Measurements from ENCODE around the gene CTDNEP1.

Gene CTDNEP1

GRCh38 chr17:7226721-7227710, 24.5 kb downstream of the CTDNEP1 start:
- DNase-seq = no peak

DNA sequence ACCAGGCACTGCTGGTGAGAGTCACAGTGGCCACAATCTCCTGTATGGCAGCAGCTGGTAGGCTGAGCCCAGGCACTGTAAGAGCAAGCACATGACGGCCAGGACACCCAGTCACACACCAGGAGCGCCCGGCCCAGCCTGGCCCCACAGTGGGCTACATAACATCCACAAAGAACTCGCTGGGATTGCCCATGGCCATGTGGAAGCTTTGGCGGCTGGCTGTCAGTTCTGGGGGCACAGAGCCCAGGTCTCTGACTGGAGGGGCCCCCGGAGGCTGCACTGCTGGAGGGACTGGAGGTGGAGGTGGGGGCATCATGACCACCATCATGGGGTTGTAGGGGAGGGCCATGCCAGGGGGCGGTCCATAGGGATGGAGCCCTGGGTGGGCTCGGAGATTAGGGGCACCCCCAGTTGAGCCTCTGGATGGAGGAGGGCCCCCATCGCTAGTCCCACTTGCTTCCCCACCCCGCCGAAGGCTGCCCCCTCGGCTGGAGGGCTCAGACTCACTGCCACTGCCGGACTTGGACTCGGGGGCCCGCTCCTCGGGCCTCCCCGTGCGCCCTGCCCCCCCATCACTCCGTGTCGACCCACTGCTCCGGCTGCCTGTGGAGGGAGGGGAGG, 25.7 kb downstream of the CTDNEP1 start:
- no peak for DNase-seq

DNA sequence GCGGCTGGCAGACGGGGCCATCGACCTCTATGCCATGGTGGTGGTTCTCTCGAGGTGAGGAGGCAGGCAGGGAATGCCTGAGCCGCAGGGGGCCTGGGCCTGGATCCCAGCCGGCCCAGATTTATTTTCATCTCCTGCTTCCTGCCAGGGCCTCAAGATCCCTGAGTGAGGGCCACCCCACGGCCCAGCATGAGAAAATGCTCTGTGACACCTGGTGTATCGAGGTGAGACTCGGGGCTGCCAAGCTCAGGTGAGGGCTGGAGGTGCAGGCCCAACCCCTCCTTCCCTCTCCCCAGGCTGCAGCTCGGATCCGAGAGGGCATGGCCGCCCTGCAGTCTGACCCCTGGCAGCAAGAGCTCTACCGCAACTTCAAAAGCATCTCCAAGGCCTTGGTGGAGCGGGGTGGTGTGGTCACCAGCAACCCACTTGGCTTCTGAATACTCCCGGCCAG, 26.8 kb downstream of the CTDNEP1 start:
- no peak for DNase-seq

GRCh38 chr17:7224110-7224509, 27.4 kb downstream of the CTDNEP1 start:
- DNase-seq = no peak

DNA sequence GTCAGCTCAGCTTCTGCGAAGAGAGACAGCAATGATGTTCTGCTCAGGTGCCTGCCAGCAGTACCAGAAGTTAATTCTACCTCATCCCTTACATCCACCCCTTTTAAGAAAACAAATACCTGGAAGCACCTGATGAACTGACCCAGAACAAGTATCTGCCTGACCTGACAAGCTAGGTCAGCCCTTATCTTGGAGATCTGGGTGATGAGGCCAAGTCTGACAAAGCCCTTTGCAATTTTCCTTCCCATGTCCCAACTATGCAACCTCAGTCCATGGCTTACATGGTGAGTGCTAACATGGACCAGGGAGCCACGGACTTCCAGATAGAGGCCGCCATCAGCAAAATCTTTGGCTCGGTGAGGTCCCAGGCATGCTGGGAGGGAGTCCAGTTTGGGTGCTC, 28.2 kb downstream of the CTDNEP1 start:
- no peak for DNase-seq

DNA sequence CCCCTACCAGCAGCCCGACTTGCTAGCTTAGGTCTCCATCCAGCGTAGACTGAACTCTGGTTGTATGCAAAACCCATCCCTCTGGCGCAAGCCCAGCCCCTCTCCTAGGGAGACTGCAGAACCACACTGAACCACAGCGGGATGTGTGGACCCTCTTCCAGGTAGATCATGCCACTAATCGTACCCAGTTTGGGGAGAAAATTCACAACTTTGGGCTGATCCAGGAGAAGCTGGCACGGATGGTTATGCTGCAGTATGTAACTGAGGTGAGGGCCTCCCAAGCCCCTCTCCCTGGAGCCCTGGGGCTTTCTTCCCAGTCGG, 28.6 kb downstream of the CTDNEP1 start:
- DNase-seq = no peak

DNA sequence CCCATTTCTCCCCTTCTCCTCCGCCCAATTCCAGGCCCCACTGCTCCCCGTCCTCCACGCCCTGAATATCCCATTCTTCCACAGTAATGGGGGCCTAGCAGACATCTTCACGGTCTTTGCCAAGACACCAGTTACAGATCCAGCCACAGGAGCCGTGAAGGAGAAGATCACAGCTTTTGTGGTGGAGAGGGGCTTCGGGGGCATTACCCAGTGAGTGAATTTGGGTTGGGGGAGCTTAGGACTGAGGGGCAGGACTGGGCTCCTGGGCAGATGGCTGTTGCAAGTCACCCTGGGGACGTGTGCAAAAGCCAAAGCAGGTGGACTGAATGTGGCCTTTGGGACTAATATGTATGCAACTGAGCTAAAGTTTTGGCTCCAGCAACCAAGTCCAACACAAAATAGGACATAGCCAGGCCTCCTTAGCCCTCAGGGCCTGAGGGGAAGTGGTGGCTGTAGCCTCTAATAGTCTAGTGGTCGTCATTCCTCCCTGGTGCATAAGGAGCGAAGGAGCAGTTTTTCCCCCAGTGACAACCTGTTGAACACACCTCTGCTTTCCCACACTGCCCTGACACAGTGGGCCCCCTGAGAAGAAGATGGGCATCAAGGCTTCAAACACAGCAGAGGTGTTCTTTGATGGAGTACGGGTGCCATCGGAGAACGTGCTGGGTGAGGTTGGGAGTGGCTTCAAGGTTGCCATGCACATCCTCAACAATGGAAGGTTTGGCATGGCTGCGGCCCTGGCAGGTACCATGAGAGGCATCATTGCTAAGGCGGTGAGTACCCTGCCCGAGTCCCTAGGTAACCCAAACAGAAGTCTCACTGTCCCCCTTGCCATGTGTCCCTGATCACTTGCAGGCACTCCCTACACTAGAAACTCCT, 29.2 kb downstream of the CTDNEP1 start:
- DNase-seq = no peak

GRCh38 chr17:7221278-7222092, 30.0 kb downstream of the CTDNEP1 start:
- DNase-seq = no peak

DNA sequence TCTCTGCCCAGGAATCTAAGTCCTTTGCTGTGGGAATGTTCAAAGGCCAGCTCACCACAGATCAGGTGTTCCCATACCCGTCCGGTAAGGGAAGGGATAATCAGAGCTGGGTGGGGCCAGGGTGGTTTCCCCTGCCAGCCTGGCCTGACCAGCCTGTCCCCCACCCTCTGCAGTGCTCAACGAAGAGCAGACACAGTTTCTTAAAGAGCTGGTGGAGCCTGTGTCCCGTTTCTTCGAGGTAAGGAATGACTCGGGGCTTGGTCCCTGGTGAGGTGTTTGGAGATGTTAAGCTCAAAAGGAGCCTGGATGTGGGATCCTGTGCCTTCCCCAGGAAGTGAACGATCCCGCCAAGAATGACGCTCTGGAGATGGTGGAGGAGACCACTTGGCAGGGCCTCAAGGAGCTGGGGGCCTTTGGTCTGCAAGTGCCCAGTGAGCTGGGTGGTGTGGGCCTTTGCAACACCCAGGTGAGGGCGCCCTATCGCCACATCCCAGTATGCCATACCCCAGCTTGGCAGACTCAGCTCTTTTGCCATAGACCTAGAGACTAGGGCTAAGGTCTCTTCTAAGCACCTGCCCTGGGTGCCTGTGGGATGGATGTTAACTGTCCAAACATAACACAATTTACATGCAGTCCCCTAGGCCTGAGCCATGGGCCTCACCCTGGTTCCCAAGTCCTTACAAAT, 30.8 kb downstream of the CTDNEP1 start:
- peak; percentile 51 for DNase-seq

GRCh38 chr17:7219812-7220592, 31.5 kb downstream of the CTDNEP1 start, which contains the start of the genes ACADVL and DLG4:
ACADVL (plus strand) TSS chr17:7219938; CDS start chr17:7219985, 47 bp downstream.
DLG4 (minus strand) TSS chr17:7219836.
- peak; percentile 82 for DNase-seq

DNA sequence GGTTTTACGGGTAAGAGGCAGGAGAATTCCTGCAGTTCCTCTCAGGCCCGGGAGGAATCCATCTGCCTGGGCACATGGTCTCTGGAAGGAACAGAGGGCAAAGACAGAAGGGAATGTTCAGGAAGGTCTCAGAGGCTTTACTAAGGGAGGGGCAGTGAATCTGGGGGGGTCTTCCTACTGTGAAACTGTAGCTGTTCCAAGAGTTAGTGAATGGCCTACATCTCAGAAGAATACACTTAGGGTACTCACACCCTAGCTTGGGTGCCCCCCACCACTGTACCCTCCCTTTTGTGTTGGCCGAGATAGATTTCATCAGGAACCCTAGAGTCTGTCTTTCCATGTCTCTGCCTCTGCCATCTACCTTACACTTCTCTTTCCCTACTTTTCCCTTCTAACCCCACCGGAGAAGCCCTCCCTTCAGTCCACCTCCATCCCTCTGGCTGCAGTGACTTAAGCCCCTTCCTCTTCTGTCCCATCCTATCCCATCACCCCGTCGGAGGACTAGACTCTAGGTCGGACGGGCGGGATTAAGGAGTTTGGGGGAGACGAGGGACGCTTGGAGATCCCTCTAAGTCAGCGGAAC, 32.2 kb downstream of the CTDNEP1 start:
- no peak for DNase-seq

- DNase-seq = no peak
Observed at GRCh38 chr17:7218758-7219157, 32.8 kb downstream of the CTDNEP1 start.

- DNase-seq = no peak
Observed at GRCh38 chr17:7218166-7218565, 33.4 kb downstream of the CTDNEP1 start.

DNA sequence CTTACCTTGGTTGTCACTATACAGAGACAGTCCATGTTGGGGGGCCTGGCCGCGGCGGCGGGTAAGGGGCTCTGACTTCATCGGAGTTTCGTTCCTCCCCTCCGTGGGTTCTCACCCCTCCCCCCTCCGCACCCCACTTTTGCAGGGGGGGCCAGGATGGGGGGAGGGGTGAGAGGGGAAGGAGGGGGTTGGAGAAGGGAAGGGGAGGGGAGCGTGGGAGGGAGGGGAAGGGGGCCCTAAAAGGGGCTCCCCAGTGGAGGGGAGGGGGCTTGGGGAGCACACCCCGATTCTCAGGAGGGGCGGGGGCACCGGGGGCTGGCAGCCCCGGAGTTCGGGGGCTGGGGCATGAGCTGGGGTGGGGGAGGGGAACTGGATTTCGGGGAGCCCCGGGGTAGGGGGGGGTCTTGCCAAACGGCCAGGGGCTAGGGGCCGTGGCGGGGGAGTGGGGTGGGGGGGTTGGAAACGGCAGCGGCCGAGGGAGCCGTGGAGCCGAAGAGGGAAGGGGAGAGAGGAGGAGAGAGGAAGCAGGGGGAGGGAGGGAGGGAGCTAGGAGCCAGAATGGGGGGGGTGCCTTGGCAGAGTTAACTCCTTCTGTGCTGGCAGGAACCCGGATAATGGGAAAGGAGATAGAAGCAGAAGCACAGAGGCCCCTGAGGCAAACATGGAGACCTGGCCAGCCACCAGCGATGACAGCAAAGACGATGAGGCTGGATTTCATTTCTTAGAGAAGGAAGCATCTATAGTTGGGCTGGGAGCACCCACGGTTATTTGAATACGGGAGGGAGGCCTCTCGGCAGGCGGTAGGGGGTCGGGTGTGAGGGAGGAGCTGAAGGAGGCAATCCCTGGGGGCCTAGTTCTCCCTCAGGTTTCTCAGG, 34.2 kb downstream of the CTDNEP1 start:
- peak; percentile 43 for DNase-seq

- DNase-seq = no peak
Observed at GRCh38 chr17:7216242-7217112, 35.1 kb downstream of the CTDNEP1 start.

GRCh38 chr17:7215652-7216180, 35.8 kb downstream of the CTDNEP1 start:
- DNase-seq = no peak

DNA sequence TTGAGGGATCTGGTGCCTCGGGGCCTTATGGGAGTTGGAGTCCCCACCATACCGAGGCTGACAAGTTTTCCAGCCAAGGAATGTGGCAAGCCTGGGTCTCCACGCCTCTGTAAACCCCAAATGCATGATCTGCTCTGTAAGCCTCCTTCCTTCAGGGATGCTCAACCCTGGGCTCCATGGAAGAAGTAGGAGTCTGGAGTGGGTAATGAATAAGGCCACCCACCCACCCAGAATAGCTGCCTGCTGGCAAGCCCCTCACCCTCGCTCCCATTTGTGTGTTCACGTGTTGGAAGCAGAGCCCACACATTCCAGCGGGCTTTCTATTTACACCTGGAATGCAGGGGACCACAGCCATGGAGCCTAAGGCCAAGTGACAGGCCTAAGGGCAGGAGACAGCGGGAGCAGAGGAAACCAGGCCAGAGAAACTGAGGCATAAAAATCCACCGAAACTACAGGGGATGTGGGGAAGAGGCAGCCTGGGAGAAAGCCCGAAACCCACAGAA, 36.3 kb downstream of the CTDNEP1 start:
- no peak for DNase-seq

Data from T1000 (cell line).